GM21528 (cell line): ENCODE results near the gene AMOTL2.

Source experiments
- ATAC-seq: cut with Tn5 transposase; IDR thresholded peaks from one replicate; pipeline ENCODE4 v1.9.1; 2021; ENCODE audit warnings: mild to moderate bottlenecking, moderate library complexity; ENCODE audit not compliant: unreplicated experiment, low FRiP score

Gene AMOTL2

GRCh38 chr3:134318166-134318565 lies 56.1 kb downstream of the AMOTL2 start:
- ATAC-seq: no peak

- ATAC-seq: no peak
Measured at GRCh38 chr3:134317106-134317947, 56.9 kb downstream of the AMOTL2 start.

GRCh38 chr3:134315286-134316106 lies 58.8 kb downstream of the AMOTL2 start:
- ATAC-seq: no peak

GRCh38 chr3:134314588-134315285 lies 59.5 kb downstream of the AMOTL2 start:
- no peak for ATAC-seq

GRCh38 chr3:134313847-134314587 lies 60.2 kb downstream of the AMOTL2 start:
- no peak for ATAC-seq

GRCh38 chr3:134312873-134313846 lies 61.1 kb downstream of the AMOTL2 start:
- ATAC-seq: no peak

GRCh38 chr3:134312072-134312872 lies 62.0 kb downstream of the AMOTL2 start:
- ATAC-seq: no peak

GRCh38 chr3:134311693-134312071 lies 62.6 kb downstream of the AMOTL2 start:
- ATAC-seq: no peak

- ATAC-seq: no peak
Measured at GRCh38 chr3:134311265-134311664, 63.0 kb downstream of the AMOTL2 start.

- no peak for ATAC-seq
Measured at GRCh38 chr3:134309987-134310700, 64.1 kb downstream of the AMOTL2 start.

- peak; percentile 66 for ATAC-seq
Measured at GRCh38 chr3:134308350-134308891, 65.8 kb downstream of the AMOTL2 start.

GRCh38 chr3:134307425-134307824 lies 66.8 kb downstream of the AMOTL2 start:
- ATAC-seq: no peak

GRCh38 chr3:134306320-134306719 lies 67.9 kb downstream of the AMOTL2 start:
- no peak for ATAC-seq
